ENCODE measurements around the gene OSBPL10. TPM values are rescaled to one million over a fixed set of nuclear protein-coding genes. Genes with fewer than 3 reads are reported as not detected.
"Not testable (repeated sequence)": the region's sequence is repeated elsewhere in the genome, so short reads cannot be mapped to it uniquely, and the experiment has no call there.

The OSBPL10 gene
- total and polyA plus RNA-seq, 8 donors: 1.8 to 37.7 (median 5.9) TPM

DNA sequence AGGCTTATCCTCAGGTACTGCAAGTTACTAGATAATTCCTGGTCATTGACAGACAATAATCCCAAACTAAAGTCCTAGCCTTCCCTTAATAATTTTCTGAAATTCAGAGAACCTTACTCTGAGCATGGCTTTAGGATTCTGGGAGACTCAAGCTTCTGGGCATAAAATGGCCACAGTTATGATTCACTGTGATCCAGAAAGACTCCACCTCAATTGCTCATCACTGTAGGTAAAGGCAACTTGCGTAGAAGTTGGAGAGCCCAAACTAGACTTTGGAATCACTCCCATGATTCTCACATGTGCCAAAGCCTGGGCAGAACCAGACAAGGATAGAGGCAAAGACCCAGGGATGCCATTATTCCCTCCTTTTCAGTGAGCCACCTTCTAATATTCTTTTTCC, 195.3 kb downstream of the OSBPL10 start:
- DNase-seq: no peak
- Histone ChIP-seq H3K27ac (no peak overlapping the region), H3K9me3 (no peaks in the 10 kb centered on the region), H3K4me3 (no peak overlapping the region), H3K27me3 (no peaks in the 10 kb centered on the region), H3K4me1 (no peaks in the 10 kb centered on the region), H3K36me3 (no peaks in the 10 kb centered on the region)
- TF ChIP-seq POLR2A (IDR thresholded peaks at IDR 0.05) (no peak), CTCF (IDR thresholded peaks at IDR 0.05) (no peak), POLR2AphosphoS5 (IDR thresholded peaks at IDR 0.05) (no peak), EP300 (IDR thresholded peaks at IDR 0.05) (no peak)
- intact Hi-C loops (cut with DNase I; ENCODE audit: low total_unique reads): no loop called here
- WGBS, 5 donors: 90 to 100% (median 98%) methylated on average over 1 of the region's 1 CpG

- Histone ChIP-seq H3K36me3 (no peaks in the 10 kb centered on the region), H3K9me3 (no peaks in the 10 kb centered on the region), H3K4me3 (no peak overlapping the region), H3K27me3 (no peaks in the 10 kb centered on the region), H3K4me1 (no peaks in the 10 kb centered on the region), H3K27ac (no peak overlapping the region)
- intact Hi-C loops (cut with DNase I; ENCODE audit: low total_unique reads): no loop called here
- TF ChIP-seq EP300 (IDR thresholded peaks at IDR 0.05) (no peak), CTCF (IDR thresholded peaks at IDR 0.05) (no peak), POLR2AphosphoS5 (IDR thresholded peaks at IDR 0.05) (no peak), POLR2A (IDR thresholded peaks at IDR 0.05) (no peak)
- DNase-seq: no peak
- 69 to 73% (median 71%) methylated on average over 7 of the region's 7 CpGs for WGBS, 5 donors
Measured at GRCh38 chr3:31785286-31785685, 195.8 kb downstream of the OSBPL10 start.

DNA sequence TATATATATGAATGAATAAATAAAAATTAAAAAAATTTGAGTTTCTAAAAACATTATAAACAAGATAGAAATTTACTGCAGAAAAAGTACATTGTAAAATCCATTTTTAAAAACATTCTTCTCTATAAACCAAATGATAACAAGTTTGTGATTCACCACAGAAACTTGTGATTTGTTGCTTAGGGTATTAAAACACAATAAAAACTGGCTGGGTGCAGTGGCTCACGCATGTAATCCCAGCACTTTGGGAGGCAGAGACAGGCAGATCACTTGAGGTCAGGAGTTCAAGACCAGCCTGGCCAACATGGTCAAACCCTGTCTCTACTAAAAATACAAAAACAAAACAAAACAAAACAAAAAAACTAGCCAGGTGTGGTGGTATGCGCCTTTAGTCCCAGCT, 197.2 kb downstream of the OSBPL10 start:
- H3K27me3 ChIP-seq; H3K4me1 ChIP-seq; H3K27ac ChIP-seq; H3K9me3 ChIP-seq; H3K4me3 ChIP-seq; DNase-seq; intact Hi-C loops (cut with DNase I; ENCODE audit: low total_unique reads); H3K36me3 ChIP-seq: not testable (repeated sequence)
- WGBS, 5 donors: 76 to 95% (median 91%) methylated on average over 2 of the region's 2 CpGs

DNA sequence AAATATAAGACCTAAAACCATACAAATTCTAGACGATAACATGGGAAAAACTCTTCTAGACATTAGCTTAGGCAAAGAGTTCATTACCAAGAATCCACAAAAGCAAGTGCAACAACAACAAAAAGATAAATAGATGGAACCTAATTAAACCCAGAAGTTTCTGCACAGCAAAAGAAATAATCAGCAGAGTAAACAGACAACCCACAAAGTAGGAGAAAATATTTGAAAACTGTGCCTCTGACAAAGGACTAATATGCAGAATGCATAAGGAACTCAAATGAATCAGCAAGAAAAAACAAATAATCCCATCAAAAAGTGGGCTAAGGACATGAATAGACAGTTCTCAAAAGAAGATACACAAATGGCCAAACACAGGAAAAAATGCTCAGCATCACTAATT, 198.8 kb downstream of the OSBPL10 start:
- H3K27ac ChIP-seq; intact Hi-C loops (cut with DNase I; ENCODE audit: low total_unique reads); H3K4me1 ChIP-seq; H3K36me3 ChIP-seq; DNase-seq; H3K27me3 ChIP-seq; H3K9me3 ChIP-seq; H3K4me3 ChIP-seq: not testable (repeated sequence)
- 92 to 100% (median 94%) methylated on average over 1 of the region's 1 CpG for WGBS, 5 donors

DNA sequence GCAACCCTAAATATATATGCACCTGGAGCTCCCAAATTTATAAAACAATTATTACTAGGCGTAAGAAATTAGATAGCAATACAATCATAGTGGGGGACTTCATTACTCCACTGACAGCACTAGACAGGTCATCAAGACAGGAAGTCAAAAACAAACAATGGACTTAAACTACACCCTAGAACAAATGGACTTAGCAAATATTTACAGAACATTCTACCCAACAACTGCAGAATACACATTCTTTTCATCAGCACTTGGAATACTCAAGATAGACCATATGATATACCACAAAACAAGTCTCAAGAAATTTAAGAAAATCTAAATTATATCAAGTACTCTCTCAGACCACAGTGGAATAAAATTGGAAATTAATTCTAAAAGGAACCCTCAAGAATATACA, 201.5 kb downstream of the OSBPL10 start:
- Histone ChIP-seq H3K36me3 (no peaks in the 10 kb centered on the region), H3K4me3 (no peak overlapping the region), H3K9me3 (peaks cover 0 to 10% (median 2%) of the 10 kb centered on the region in 4 donors), H3K27me3 (no peaks in the 10 kb centered on the region), H3K27ac (no peak overlapping the region), H3K4me1 (no peaks in the 10 kb centered on the region)
- no peak for TF ChIP-seq POLR2AphosphoS5 (IDR thresholded peaks at IDR 0.05)
- TF ChIP-seq POLR2A (IDR thresholded peaks at IDR 0.05): no peak
- TF ChIP-seq CTCF (IDR thresholded peaks at IDR 0.05): no peak
- no peak for TF ChIP-seq EP300 (IDR thresholded peaks at IDR 0.05)
- DNase-seq: no peak
- intact Hi-C loops (cut with DNase I; ENCODE audit: low total_unique reads): no loop called here
- WGBS, 5 donors: 0 to 48% (median 0%) methylated on average over 1 of the region's 1 CpG

- no peak for TF ChIP-seq POLR2AphosphoS5 (IDR thresholded peaks at IDR 0.05)
- TF ChIP-seq CTCF (IDR thresholded peaks at IDR 0.05): no peak
- no peak for TF ChIP-seq POLR2A (IDR thresholded peaks at IDR 0.05)
- no peak for TF ChIP-seq EP300 (IDR thresholded peaks at IDR 0.05)
- intact Hi-C loops (cut with DNase I; ENCODE audit: low total_unique reads): no loop called here
- Histone ChIP-seq H3K27me3 (no peaks in the 10 kb centered on the region), H3K9me3 (peaks cover 0 to 10% (median 2%) of the 10 kb centered on the region in 4 donors), H3K4me1 (no peaks in the 10 kb centered on the region), H3K4me3 (no peak overlapping the region), H3K36me3 (no peaks in the 10 kb centered on the region), H3K27ac (no peak overlapping the region)
- no peak for DNase-seq
Measured at GRCh38 chr3:31777887-31778286, 203.2 kb downstream of the OSBPL10 start.

Data from stomach (tissue), 9 donors.